TTC549 (cell line): ENCODE results near the gene SRGAP2B.
"Not testable (repeated sequence)": the region's sequence is repeated elsewhere in the genome, so short reads cannot be mapped to it uniquely, and the experiment has no call there.

Experiments
- FAIRE-seq: peaks from 2 replicates; lab custom pipeline; 2012; peaks lifted over from hg19 to GRCh38; lab: Jason Lieb, UNC

Gene SRGAP2B

GRCh38 chr1:144894454-144895201 is 200.5 kb downstream of the SRGAP2B start:
- FAIRE-seq: not testable (repeated sequence)

GRCh38 chr1:144893710-144894438 is 201.3 kb downstream of the SRGAP2B start:
- FAIRE-seq: not testable (repeated sequence)

- not testable (repeated sequence) for FAIRE-seq
Observed at GRCh38 chr1:144893062-144893461, 202.1 kb downstream of the SRGAP2B start.

DNA sequence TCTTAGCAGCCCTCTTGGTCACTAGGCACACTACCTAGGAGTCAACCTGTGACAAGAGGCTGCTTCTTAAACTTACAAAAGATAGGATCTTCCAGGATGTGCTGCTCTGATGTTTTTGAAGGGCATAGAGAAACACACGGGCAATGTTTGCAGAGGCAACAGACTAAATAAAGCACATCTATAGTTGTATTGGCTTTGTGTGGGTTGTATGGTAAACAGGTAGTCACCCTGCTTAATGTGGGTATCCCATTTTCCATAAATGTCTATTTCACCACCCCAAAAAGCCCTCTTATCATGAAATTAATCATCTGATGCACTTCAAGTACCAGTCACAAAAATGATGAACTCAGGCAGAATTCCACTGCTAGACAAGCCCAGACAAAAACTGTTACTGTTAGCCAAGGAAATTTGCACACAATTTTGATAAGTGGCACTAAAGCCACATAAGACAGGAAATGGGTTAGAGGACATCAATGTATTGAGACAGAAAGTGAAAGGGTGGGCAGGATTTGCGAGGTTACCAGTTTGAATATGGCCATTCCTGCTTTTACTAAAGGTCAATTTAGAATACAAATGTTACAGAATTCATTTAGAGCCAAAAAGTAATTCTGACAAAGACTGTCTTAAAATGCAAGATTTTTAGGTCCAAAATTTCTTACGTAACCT is 205.5 kb downstream of the SRGAP2B start:
- FAIRE-seq: not testable (repeated sequence)

GRCh38 chr1:144883022-144883421 is 212.1 kb downstream of the SRGAP2B start:
- not testable (repeated sequence) for FAIRE-seq

DNA sequence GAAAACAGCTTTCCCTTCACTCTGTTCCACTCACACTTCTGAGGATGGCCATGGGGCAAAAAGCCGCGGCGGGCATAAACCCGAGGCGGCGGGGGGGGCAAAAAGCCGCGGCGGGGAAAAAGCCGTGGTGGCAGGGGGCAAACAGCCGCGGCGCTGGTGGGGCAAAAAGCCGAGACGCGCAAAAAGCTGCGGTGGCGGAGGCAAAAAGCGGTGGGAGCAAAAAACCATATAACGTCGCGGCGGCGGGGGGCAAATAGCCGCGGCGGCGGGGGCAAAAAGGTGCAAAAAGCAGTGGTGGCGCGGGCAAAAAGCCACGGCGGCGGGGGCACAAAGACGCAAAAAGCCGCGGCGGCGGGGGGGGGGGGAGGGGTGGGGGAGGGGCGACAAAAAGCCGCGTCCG is 212.8 kb downstream of the SRGAP2B start:
- FAIRE-seq: not testable (repeated sequence)

DNA sequence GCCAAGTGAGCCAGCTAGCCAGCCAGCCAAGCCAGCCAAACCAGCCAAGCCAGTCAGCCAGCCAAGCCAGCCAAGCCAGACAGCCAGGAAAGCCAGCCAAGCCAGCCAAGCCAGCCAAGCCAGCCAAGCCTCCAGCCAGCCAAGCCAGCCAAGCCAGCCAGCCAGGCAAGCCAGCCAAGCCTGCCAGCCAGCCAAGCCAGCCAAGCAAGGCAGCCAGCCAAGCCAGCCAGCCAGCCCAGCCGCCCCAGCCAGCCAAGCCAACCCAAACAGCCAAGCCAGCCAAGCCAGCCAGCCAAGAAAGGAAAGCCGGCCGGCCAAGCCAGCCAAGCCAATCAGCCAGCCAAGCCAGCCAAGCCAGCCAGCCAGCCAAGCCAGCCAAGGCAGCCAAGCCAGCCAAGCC is 236.5 kb downstream of the SRGAP2B start:
- not testable (repeated sequence) for FAIRE-seq
